Endothelial cell of umbilical vein (primary cell): Measurements from ENCODE around the gene SEC14L6. TPM values are rescaled to one million over a fixed set of nuclear protein-coding genes. Genes with fewer than 3 reads are reported as not detected.

Experiments
- BruUV-seq: library from RNA; stranded (reverse); fragments of 400-500 nt; replicated peaks from 2 replicates; lab custom pipeline; 2021; lab: Mats Ljungman, UMichigan
- CTCF ChIA-PET: fragments of 300-600, 350-600 bp; sonication (Branson Sonifier 250); formaldehyde crosslinking; loops from one replicate; lab custom pipeline; 2021; ENCODE audit warnings: antibody characterized with exemption, inconsistent platforms; lab: Charles Lee
- POLR2A ChIA-PET: fragments of 300-600, 350-600 bp; sonication (Branson Sonifier 250); formaldehyde crosslinking; loops from one replicate; lab custom pipeline; 2021; ENCODE audit warnings: antibody characterized with exemption, inconsistent platforms; lab: Charles Lee
- DNase-seq: peaks from one replicate; pipeline ENCODE4 v3.0.0-alpha.2; 2011; ENCODE audit warnings: low read depth, low spot score
- FAIRE-seq: peaks from 2 replicates; lab custom pipeline; 2011; peaks lifted over from hg19 to GRCh38; lab: Jason Lieb, UNC
- H2AFZ ChIP-seq: 2 replicates; pipeline ENCODE4 v1.6.0; 2012; ENCODE audit warnings: low read depth, low read length, control low read depth, inconsistent platforms
- H3K27ac ChIP-seq: 2 replicates; pipeline ENCODE4 v1.5.1; 2011; ENCODE audit warnings: low read depth, mild to moderate bottlenecking, control low read depth, low read length, moderate library complexity; ENCODE audit not compliant: insufficient read depth
- H3K27me3 ChIP-seq, 2 experiments: 2 replicates each; pipeline versions ENCODE4 v1.6.0 to v1.6.1; 2011; ENCODE audit warnings: low read length in 2 of 2, mixed read lengths in 1 of 2; ENCODE audit not compliant: control insufficient read depth in 2 of 2, insufficient read depth in 2 of 2
- H3K36me3 ChIP-seq, 2 experiments: 2 replicates in 1 of 2; 3 replicates in 1 of 2; pipeline ENCODE4 v1.5.1; 2011; ENCODE audit warnings: low read length in 2 of 2, mild to moderate bottlenecking in 1 of 2, moderate library complexity in 1 of 2; ENCODE audit not compliant: control insufficient read depth in 2 of 2, insufficient read depth in 2 of 2; ENCODE audit errors: extremely low read depth in 1 of 2
- H3K4me1 ChIP-seq: 3 replicates; pipeline ENCODE4 v1.5.1; 2011; ENCODE audit warnings: mild to moderate bottlenecking, low read length; ENCODE audit not compliant: control insufficient read depth, insufficient read depth; ENCODE audit errors: extremely low read depth
- H3K4me2 ChIP-seq: 2 replicates; pipeline ENCODE4 v1.6.1; 2011; ENCODE audit warnings: low read length, control low read depth, mixed read lengths; ENCODE audit not compliant: insufficient read depth
- H3K4me3 ChIP-seq, 3 experiments: fragments of 200-600 bp in 1 of 3; sonication (generic), shearing (Covaris generic) in 1 of 3; replicated peaks in 1 of 3; 2 replicates each; pipeline ENCODE4 v1.5.1; 2011 to 2016; ENCODE audit warnings: control low read depth in 3 of 3, low read length in 3 of 3, mild to moderate bottlenecking in 2 of 3, inconsistent platforms in 1 of 3, low read depth in 1 of 3, moderate library complexity in 1 of 3; ENCODE audit not compliant: insufficient read depth in 1 of 3
- H3K79me2 ChIP-seq: 2 replicates; pipeline ENCODE4 v1.6.0; 2012; ENCODE audit warnings: low read length, inconsistent platforms; ENCODE audit not compliant: control insufficient read depth, insufficient read depth
- H3K9ac ChIP-seq: replicated peaks from 2 replicates; pipeline ENCODE3; 2011; ENCODE audit warnings: low read length, control low read depth; ENCODE audit not compliant: insufficient read depth; ENCODE audit errors: extremely low read depth
- H3K9me1 ChIP-seq: replicated peaks from 3 replicates; pipeline ENCODE4 v1.6.0; 2011; ENCODE audit warnings: mild to moderate bottlenecking, low read length; ENCODE audit not compliant: control insufficient read depth, insufficient read depth; ENCODE audit errors: extremely low read depth
- H3K9me3 ChIP-seq: replicated peaks from 2 replicates; pipeline ENCODE4 v1.5.1; 2012; ENCODE audit warnings: low read length, inconsistent platforms; ENCODE audit not compliant: control insufficient read depth, insufficient read depth
- H4K20me1 ChIP-seq: replicated peaks from 2 replicates; pipeline ENCODE3; 2011; ENCODE audit warnings: mild to moderate bottlenecking, low read length; ENCODE audit not compliant: control insufficient read depth, insufficient read depth; ENCODE audit errors: extremely low read depth
- EZH2 ChIP-seq: IDR thresholded peaks from 2 replicates; pipeline ENCODE4 v1.6.1; 2012; ENCODE audit warnings: borderline replicate concordance, low read depth, mild to moderate bottlenecking, moderate library complexity, low read length, inconsistent platforms; ENCODE audit not compliant: severe bottlenecking
- FOS ChIP-seq: IDR thresholded peaks from 2 replicates; pipeline ENCODE4 v1.6.1; 2011; ENCODE audit warnings: mild to moderate bottlenecking, low read length, moderate library complexity, borderline replicate concordance; ENCODE audit not compliant: insufficient read depth
- GATA2 ChIP-seq: IDR thresholded peaks from 2 replicates; pipeline ENCODE4 v1.7.0; 2011; ENCODE audit warnings: low read depth, mild to moderate bottlenecking, moderate library complexity, mixed read lengths, low read length; ENCODE audit not compliant: insufficient read length, insufficient read depth
- JUN ChIP-seq: IDR thresholded peaks from 2 replicates; pipeline ENCODE4 v1.6.1; 2011; ENCODE audit warnings: borderline replicate concordance, low read depth; ENCODE audit not compliant: insufficient read length, insufficient read depth
- MYC ChIP-seq: IDR thresholded peaks from one replicate; pipeline ENCODE4 v1.6.1; 2011; ENCODE audit warnings: mild to moderate bottlenecking, low read depth, low read length
- POLR2A ChIP-seq: IDR thresholded peaks from 2 replicates; pipeline ENCODE4 v1.6.1; 2012; ENCODE audit warnings: low read depth, mild to moderate bottlenecking, control low read depth, low read length
- POLR2AphosphoS5 ChIP-seq: IDR thresholded peaks from 2 replicates; pipeline ENCODE4 v1.6.1; 2012; ENCODE audit warnings: low read depth, mild to moderate bottlenecking, control low read depth, low read length, moderate library complexity; ENCODE audit not compliant: insufficient read depth
- dilution Hi-C: fragments of 300-500 bp; cut with MboI; formaldehyde crosslinking; loops from one replicate; pipeline ENCODE4 v1.15.0; 2019; ENCODE audit warnings: low sequenced_read_pairs; ENCODE audit not compliant: extremely low pct_ligation_motif_present
- intact Hi-C: fragments of 100-400 bp; cut with micrococcal nuclease; formaldehyde crosslinking; loops from one replicate; pipeline ENCODE4 v1.10.0; 2022
- polyA plus RNA-seq, 4 experiments: library from polyadenylated mRNA; depleted of rRNA in 3 of 4; stranded (reverse) in 3 of 4; unstranded in 1 of 4; fragments of >200 nt; gene quantifications; 2 replicates each; pipeline versions ENCODE4 v1.2.1 to v1.2.3, GENCODE V29; 2011 to 2012; ENCODE audit warnings: missing spikeins in 1 of 4
- total RNA-seq: library from RNA; stranded (reverse); gene quantifications from 2 replicates; pipeline ENCODE4 v1.2.3, GENCODE V29; 2021
- TF ChIP-seq, protein P1 (sequence below): IDR thresholded peaks from 2 replicates; pipeline ENCODE4 v1.6.1; 2011; ENCODE audit not compliant: insufficient read depth, insufficient read length
- TF ChIP-seq, protein P2 (sequence below), 2 donors: IDR thresholded peaks; 1 replicate in 1 of 2; 2 replicates in 1 of 2; pipeline ENCODE4 v1.5.1; 2011; ENCODE audit warnings: low read length in 2 of 2, mild to moderate bottlenecking in 2 of 2, moderate library complexity in 2 of 2, control low read depth in 1 of 2, inconsistent platforms in 1 of 2, low read depth in 1 of 2; ENCODE audit not compliant: insufficient read depth in 1 of 2; ENCODE audit errors: extremely low read depth in 1 of 2

SEC14L6 gene
- total and polyA plus RNA-seq, 2 donors (not counting 3 experiments of a cell fraction or from before 2014, with no cell fraction given) = 0.04 to 0.15 TPM

DNA sequence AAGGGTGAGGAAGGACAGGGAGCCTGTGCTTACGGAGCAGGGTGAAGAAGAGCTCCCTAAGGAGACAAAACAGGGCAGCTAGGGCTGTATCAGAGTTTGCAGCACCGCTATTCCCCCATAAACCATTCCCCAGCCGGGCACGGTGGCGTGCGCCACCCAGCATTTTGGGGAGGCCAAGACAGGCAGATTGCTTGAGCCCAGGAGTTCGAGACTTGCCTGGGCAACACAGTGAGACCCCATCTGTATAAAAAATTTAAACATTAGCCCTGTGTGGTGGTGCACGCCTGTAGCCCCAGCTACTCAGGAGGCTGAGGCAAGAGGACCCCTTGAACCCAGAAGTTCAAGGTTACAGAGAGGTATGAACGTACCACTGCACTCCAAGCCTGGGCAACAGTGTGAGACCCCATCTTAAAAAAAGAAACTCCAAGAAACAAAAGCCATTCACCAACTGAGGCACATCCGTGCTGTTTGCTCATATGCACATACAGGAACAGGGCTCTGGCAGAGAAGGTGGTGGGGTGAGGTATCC is 23.2 kb upstream of the SEC14L6 start:
- no peak overlapping the region for H3K9ac ChIP-seq
- H2AFZ ChIP-seq = no peak overlapping the region
- POLR2A ChIA-PET = no interaction called here
- H3K9me1 ChIP-seq = no peaks in the 10 kb centered on the region
- no peak overlapping the region for H3K27ac ChIP-seq
- no peaks in the 10 kb centered on the region for H3K36me3 ChIP-seq
- dilution Hi-C loops = no loop called here
- CTCF ChIA-PET = no interaction called here
- no peaks in the 10 kb centered on the region for H3K4me1 ChIP-seq
- no peaks in the 10 kb centered on the region for H3K9me3 ChIP-seq
- H4K20me1 ChIP-seq = no peaks in the 10 kb centered on the region
- no peaks in the 10 kb centered on the region for H3K79me2 ChIP-seq
- no TSS peak for BruUV-seq
- intact Hi-C loops = no loop called here
- H3K4me2 ChIP-seq = no peak overlapping the region
- TF ChIP-seq MYC = no peak
- no peak for TF ChIP-seq EZH2
- TF ChIP-seq POLR2A = no peak
- no peak for TF ChIP-seq JUN
- TF ChIP-seq FOS = no peak
- TF ChIP-seq, protein P1, sequence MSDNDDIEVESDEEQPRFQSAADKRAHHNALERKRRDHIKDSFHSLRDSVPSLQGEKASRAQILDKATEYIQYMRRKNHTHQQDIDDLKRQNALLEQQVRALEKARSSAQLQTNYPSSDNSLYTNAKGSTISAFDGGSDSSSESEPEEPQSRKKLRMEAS = no peak
- TF ChIP-seq GATA2 = no peak
- TF ChIP-seq, protein P2, sequence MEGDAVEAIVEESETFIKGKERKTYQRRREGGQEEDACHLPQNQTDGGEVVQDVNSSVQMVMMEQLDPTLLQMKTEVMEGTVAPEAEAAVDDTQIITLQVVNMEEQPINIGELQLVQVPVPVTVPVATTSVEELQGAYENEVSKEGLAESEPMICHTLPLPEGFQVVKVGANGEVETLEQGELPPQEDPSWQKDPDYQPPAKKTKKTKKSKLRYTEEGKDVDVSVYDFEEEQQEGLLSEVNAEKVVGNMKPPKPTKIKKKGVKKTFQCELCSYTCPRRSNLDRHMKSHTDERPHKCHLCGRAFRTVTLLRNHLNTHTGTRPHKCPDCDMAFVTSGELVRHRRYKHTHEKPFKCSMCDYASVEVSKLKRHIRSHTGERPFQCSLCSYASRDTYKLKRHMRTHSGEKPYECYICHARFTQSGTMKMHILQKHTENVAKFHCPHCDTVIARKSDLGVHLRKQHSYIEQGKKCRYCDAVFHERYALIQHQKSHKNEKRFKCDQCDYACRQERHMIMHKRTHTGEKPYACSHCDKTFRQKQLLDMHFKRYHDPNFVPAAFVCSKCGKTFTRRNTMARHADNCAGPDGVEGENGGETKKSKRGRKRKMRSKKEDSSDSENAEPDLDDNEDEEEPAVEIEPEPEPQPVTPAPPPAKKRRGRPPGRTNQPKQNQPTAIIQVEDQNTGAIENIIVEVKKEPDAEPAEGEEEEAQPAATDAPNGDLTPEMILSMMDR (IDR thresholded peaks at IDR 0.05; ENCODE audit: extremely low read depth in 1 of 2, insufficient read depth in 1 of 2, low read depth in 1 of 2, low read length in 2 of 2) = no peak
- no peak for TF ChIP-seq POLR2AphosphoS5
- FAIRE-seq (no peak), DNase-seq (no peak)
- H3K27me3 ChIP-seq = peaks cover 0 to 5% of the 10 kb centered on the region in 2 experiments
- H3K4me3 ChIP-seq = no peak overlapping the region
